HG03135 (cell line): ENCODE results near the gene NLN.
A peak's percentile ranks its signal among the peaks of the same experiment; 100 is the strongest.
"Not testable (repeated sequence)": the region's sequence is repeated elsewhere in the genome, so short reads cannot be mapped to it uniquely, and the experiment has no call there.

Experiments
- ATAC-seq: cut with Tn5 transposase; IDR thresholded peaks from one replicate; pipeline ENCODE4 v1.9.1; 2021; ENCODE audit warnings: mild to moderate bottlenecking, moderate library complexity; ENCODE audit not compliant: unreplicated experiment

Gene NLN

DNA sequence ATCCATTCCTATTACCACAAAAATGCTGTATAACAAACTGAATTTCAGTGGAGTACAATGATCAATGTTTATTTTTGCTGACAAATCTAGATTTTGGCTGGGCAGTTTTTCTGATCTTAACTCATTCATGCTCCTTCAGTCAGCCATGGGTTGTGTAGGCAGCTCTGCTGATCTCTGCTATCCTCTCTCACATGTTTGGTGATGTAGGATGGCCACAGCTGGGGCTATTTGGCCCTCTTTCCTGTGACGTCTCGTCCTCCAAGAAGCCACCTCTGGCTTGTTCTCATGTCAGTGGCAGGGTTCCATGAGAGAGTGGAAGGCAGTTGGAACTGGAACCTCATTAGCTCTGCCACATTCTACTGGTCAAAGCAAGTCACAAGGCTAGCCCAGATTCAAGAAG is 8.9 kb downstream of the NLN start:
- no peak for ATAC-seq

DNA sequence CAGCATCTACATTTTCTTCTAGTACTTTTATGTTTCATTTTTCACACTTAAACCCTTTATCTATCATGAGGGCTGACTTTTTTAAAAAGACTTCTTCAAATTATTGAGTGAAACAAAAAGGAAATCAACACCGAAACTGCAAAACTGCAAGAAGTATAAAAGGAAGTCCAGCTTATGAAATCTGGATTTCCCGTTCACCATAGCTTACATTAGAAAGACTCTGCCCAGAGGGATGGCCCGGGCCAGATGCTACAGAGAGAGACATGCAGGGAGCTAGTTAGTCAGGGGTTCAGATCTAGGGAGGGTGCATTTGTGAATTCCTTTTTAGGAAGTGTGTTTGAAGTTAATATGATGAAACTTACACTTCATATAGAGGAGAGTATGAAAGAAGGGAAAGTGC is 10.0 kb downstream of the NLN start:
- ATAC-seq, result not testable (repeated sequence)

DNA sequence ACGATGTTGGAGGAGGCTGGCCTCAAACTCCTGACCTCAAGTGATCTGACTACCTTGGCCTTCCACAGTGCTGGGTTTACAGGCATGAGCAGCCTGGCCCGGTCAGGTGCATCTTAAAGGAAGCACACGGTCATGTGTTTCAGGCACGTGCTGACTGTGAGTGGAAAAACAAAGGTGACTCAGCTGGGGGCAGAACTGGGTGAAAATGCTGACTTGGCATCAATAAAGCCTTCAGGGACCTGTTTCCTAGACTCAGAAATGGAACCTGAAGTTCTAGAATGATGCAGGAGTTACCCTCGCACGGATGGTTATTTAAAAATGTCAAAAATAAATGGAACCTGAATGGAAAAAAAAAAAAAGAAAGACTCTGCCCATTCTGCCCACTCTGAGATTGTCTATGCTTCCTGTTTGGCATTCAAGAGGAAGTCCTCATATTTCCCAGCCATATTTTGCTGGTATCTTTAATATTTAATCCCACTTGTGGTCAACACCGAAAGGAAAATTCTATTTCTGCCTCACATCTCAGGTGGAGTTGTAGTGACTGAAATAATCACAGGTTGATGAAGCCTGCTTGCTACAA is 12.3 kb downstream of the NLN start:
- ATAC-seq, result not testable (repeated sequence)

DNA sequence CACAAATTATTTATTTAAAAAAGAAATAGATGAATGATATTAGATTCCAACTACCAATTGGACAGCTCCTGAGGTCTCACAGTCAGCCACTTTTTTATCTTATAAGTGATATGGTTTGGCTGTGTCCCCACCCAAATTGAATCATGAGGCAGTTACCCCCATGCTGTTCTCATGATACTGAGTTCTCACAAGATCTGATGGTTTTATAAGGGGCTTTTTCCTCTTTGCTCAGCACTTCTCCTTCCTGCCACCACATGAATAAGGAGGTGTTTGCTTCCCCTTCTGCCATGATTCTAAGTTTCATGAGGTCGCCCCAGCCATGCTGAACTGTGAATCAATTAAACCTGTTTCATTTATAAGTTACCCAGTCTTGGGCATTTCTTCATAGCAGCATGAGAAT is 12.9 kb downstream of the NLN start:
- no peak for ATAC-seq

DNA sequence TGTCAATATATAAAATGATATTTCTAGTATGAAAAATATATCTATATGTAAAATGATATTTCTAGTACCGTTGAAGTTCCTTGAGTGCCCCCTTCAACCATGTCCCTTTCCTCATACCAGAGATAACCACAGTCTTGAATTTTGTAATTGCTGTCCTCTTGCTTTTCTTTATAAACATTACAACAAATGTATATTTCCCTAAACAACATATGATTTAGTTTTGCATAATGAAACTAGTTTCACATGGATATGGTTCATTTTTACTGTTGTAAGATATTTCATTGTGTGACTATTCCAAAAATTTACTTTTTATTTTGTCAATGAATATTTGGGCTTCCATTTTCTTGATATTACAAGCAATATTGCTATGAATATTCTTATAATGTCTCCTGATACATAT is 14.0 kb downstream of the NLN start:
- ATAC-seq, result no peak

DNA sequence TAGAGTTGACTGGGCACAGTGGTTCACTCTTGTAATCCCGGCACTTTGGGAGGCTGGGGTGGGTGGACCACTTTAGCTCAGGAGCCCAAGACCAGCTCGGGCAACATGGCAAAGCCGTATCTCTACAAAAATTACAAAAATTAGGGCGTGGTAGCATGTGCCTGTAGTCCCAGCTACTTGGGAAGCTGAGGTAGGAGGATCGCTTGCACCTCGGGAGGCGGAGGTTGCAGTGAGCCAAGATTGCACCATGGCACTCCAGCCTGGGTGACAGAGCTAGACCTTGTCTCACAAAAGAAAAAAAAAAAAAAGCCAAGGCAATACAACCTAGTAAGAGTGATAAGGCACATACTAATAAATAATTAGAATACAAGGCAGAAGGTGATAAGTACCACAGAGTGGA is 15.8 kb downstream of the NLN start:
- ATAC-seq, result no peak

DNA sequence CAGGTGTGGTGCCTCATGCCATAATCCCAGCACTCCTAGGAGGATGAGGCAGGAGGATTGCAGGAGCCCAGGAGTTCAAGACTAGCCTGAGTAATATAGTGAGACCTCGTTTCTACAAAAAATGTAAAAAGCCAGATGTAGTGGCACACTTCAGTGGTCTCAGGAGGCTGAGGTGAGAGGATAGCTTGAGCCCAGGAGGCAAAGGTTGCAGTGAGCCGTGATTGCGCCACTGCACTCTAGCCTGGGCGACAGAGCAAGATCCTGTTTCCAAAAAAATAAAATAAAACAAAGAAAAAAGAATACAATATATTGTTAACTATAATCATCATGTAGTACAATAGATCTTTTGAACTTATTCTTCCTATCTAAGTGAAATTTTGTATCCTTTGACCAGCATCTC is 16.3 kb downstream of the NLN start:
- ATAC-seq, result no peak

DNA sequence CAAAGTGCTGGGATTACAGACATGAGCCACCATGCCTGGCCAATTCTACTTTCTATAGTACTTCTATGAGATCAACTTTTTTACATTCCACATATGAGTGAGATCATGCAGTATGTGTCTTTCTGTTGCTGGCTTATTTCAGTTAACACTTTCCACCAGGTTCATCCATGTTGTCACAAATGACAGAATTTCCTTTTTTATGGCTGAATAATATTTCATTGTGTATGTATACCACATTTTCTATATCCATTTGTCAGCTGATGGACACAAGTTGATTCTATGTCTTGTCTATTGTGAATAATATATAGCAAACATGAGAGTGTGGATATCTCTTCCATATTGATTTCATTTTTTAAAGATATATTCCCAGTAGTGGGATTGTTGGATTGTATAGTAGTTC is 17.2 kb downstream of the NLN start:
- ATAC-seq, result no peak

DNA sequence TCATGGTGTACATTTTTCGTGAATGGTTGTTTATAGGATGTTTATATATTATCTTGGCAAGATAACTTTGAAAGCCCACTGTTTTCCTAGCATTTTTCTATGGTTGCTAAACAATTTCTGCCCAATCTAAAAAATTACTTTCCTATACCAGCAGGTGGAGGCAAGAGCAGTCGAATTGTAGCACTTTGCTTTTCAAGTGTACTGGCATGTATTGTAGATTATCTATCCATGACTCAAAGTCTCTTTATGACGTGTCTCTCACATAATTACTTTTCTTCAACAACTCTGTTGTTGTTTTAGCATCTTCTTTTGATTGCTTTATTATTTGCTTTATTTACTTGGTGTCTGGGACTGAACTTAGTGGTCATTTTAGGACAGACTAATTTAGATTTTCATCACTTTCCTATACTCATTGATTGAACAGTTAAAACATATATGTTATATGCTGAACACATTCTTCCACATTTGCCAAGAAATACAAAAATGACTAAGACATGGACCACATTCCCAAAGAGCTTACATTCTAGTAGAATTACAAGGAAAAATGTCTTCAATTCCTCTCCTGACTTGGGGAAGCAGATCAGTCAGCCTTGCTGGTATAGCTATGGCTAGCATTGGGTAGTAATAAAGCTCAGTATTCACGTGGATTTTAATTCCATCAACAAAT is 20.7 kb downstream of the NLN start:
- ATAC-seq, result peak; percentile 76

DNA sequence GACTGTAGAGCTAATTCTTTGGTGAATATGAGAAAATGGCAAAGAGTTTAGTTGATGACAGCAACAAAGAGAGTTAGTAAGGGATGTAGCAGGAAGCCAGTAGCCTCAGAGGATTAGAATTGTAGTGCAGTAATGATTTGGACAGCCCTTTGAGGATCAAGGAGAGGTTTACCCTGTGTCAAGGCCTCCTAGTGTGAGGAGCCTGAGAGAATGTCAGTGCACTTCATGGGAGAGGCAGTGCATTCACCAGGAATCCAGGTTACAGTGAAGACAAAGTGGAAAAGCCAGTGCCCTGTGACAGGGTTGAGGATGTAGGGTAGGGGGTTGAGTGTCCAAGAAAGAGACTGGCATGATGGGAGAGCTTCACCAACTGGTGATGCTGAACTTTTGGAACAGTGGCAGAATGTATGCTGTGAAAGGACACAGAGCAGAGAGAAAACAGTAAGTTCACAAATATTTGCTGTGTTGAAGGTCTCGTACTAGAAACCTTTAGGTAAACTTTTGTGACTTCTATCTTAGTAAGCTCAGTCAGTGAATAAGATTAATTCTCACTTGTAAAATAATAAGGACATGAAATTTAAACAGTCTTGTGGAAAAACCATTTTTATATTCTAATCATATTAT is 27.3 kb downstream of the NLN start:
- no peak for ATAC-seq

DNA sequence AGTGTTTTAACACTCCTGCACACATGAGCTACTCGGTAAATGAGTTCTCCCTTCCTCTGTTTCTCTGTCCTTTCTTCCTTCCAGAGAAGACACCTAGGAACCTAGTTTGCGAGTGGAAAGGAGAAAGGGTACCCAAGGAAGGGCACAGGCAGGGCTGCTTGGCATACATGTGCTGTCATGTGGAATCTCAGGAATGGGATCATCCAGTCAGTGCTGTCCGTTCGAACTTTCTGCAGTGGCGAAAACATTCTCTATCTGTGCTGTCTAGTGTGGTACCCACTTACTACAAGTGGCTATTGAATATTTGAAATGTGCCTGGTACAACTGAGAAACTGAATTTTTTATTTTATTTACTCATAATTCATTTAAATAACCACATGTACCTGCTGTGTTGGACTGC is 28.0 kb downstream of the NLN start:
- no peak for ATAC-seq

DNA sequence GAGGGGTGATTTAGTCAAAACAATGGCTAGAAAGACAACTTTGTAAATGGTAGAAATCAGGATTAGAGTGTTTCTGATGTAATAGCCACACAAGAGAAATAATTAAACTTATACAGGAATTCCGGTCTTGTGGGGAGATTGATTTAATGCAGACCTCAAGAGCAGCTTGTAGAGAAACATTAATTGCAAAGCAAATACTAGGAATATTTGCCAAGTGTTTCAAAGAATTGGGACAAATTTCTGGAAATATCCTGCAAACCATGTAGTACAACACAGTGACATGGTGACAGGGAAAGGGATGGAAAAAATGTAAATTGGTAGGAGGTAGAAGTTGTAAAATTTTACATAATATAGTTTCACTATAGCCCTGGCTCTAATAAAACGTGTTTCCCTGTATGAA is 28.9 kb downstream of the NLN start:
- ATAC-seq, result no peak

DNA sequence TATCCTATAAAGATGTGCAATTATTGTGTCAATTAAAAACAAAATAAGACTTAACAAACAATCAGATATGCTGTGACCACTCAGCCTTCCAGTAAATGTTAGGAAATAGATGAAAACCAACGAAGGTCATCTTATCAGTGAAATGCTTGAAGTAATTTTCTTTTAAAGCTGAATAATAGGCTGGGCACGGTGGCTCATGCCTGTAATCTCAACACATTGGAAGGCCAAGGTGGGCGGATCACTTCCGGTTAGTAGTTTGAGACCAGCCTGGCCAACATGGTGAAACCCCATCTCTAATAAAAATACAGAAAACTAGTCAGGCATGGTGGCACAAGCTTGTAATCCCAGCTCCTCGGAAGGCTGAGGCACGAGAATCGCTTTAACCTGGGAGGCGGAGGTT is 31.2 kb downstream of the NLN start:
- ATAC-seq, result no peak

DNA sequence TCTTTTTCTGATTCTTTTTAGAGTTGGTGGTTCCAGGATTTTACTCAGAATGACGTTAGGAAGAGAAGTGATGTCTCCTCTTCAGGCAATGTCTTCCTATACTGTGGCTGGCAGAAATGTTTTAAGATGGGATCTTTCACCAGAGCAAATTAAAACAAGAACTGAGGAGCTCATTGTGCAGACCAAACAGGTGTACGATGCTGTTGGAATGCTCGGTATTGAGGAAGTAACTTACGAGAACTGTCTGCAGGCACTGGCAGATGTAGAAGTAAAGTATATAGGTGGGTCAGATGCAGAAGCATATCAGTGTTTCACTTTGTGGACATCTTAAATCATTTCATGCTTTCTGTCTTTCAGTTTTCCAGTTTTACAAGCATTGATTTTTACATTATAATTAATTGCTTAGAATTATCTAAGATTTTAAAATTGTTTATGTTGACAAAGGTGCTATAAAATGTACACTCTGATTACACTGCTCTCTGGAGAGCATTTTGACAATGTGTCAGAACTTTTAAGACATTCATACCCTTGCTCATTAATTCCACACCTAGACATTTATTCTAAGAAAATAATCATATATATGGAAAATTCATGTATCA is 36.6 kb downstream of the NLN start:
- no peak for ATAC-seq

DNA sequence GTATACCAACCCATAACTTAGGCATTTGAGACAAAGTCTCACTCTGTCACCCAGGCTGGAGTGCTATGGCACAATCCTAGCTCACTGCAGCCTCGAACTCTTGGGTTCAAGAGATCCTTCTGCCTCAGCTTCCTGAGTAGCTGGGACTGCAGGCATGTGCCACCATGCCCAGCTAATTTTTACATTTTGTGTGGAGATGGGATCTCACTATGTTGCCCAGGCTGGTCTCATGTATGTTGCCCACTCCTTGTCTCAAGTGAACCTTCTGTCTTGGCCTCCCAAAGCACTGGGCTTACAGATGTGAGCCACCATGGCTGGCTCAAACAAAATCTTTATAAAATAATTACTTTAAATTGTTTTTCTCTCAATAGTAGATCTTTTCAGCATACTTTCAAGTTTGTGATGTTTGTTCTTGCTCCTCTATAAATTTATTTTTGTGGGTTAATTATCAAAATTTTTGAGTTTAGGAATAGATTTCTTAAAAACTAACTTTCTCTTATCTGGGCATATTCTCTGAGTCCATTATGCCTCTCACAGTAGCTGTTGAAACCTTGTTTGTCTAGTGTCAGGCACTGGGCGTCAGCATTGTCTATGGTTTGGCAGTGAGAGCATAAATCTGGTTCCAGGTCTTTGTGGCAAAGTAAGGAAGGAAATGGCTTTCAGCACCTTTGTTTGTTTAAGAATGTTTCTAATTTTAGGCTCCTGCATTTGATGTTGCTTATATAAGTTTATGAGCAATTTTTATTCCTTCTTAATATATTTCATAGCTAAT is 38.7 kb downstream of the NLN start:
- peak; percentile 60 for ATAC-seq

DNA sequence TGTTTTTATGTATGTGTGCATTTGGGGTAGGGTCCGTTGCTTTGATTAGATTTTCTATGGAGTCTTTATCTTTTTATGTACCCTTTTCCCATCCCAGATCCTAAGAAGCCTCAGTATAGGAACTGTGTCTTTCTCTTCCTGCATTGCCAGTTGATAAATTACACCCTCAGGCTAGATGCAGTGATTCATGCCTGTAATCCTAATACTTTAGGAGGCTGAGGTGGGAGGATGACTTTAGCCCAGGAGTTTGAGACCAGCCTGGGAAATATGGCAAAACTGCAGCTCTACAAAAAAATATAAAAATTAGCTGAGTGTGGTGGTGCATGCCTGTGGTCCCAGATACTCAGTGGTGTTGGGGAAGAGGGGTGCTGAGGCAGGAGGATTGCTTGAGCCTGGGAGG is 40.2 kb downstream of the NLN start:
- no peak for ATAC-seq

DNA sequence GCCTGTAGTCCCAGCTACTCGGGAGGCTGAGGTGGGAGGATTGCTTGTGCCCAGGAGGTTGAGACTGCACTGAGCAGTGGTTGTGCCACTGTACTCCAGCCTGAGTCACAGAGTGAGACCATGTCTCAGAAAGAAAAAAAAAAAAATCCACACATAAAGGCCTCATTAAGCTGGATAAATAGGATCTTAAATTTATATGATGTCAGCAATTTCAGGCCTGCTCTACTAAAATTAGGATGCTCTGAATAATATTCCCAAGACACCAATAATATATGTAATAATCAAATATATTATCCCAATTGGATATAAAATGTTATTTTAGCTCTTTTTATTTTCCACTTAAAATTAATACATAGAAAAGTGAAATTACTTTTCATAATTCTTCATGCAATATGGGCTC is 43.6 kb downstream of the NLN start:
- no peak for ATAC-seq

DNA sequence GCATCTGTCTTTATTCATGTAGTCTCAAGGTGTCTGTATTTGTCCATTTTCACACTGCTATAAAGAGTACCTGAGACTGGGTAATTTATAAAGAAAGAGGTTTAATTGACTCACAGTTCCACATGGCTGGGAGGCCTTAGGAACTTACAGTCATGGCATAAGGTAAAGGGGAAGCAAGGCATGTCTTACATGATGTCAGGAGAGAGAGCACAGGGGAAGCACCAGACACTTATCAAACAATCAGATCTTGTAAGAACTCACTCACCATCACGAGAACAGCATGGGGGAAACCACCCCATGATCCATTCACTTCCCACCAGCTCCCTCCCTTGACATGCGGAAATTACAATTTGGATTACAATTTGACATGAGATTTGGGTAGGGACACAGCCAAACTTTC is 44.2 kb downstream of the NLN start:
- no peak for ATAC-seq

DNA sequence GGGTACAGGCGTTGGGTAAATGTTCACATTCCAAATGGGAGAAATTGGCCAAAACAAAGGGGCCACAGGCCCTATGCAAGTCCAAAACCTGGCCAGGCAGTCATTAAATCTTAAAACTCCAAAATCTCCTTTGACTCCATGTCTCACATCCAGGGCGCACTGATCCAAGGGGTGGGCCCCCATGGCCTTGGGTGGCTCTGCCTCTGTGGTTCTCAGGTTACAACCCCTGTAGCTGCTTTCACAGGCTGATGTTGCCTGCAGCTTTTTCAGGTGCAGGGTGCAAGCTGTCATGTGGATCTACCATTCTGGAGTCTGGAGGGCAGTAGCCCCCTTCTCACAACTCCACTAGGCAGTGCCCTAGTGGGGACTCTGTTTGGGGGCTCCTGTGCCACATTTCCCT is 44.8 kb downstream of the NLN start:
- no peak for ATAC-seq

DNA sequence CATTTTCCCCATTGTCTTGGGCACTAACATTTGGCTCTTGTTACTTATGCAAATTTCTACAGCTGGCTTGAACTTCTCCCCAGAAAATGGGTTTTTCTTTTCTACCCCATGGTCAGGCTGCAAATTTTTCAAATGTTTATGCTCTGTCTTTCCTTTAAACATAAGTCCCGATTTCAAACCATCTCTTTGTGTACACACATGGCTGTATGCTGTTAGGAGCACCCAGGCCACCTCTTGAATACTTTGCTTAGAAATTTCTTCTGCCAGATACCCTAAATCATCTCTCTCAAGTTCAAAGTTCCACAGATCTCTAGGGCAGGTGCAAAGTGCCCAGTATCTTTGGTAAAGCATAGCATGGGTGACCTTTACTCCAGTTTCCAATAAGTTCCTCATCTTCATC is 45.6 kb downstream of the NLN start:
- no peak for ATAC-seq

DNA sequence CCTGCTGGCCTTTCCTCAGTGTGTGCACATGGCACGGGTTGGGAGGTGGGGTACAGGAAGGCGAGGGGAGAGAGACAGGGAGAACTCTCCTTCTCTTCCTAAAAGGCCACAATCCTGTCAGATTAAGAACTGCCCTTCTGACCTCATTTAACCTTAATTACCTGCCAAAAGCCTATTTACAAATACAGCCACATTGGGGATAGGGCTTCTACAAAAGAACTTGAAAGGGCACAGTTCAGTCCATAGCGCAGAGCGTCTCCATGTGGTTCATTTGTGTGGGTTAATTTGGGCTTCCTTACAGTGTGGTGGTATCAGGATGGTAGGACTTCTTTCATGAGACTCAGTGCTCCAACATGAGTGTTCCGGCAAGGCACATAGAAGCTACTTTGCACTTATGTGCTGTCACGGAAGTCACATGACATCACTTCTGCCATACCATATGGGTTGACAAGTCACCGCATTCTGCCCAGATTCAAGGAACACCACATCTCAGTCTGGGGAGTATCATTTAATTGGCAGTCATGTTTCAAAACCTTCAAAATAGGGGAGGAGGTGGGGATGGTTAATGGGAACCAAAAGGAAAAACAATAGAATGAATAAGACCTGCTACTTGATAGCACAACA is 46.8 kb downstream of the NLN start:
- no peak for ATAC-seq
